Mesodermal cell (in vitro differentiated cells): ENCODE measurements around the gene ERFE.

ENCODE experiments used
- H3K27ac ChIP-seq: 2 replicates; pipeline ENCODE4 v1.7.0; 2013; ENCODE audit warnings: mild to moderate bottlenecking, low read depth, low read length, moderate library complexity; ENCODE audit not compliant: severe bottlenecking
- H3K36me3 ChIP-seq: 2 replicates; pipeline ENCODE4 v1.7.1; 2013; ENCODE audit warnings: mild to moderate bottlenecking, low read length, moderate library complexity; ENCODE audit not compliant: control insufficient read depth, insufficient read depth
- H3K4me1 ChIP-seq: one replicate; pipeline ENCODE4 v1.7.1; 2013; ENCODE audit warnings: mild to moderate bottlenecking, low read length; ENCODE audit not compliant: insufficient read depth, control insufficient read depth, poor library complexity, severe bottlenecking
- H3K4me3 ChIP-seq: 2 replicates; pipeline ENCODE4 v1.7.0; 2013; ENCODE audit warnings: low read length, control low read depth, mild to moderate bottlenecking; ENCODE audit not compliant: insufficient read depth, poor library complexity, severe bottlenecking; ENCODE audit errors: extremely low read depth
- H3K9me3 ChIP-seq: 2 replicates; pipeline ENCODE4 v1.7.1; 2013; ENCODE audit warnings: mild to moderate bottlenecking, low read length, moderate library complexity; ENCODE audit not compliant: control insufficient read depth
- WGBS, 2 experiments: methylation state at CpG; one replicate each; pipeline ENCODE4 v1.1.5; 2013; ENCODE audit warnings: missing lambda C conversion rate in 2 of 2; ENCODE audit not compliant: insufficient coverage in 2 of 2; 5-methylcytosine and 5-hydroxymethylcytosine counted together

Gene ERFE

GRCh38 chr2:238216651-238217184 is 57.9 kb downstream of the ERFE start:
- H3K9me3 ChIP-seq = no peaks in the 10 kb centered on the region
- H3K4me3 ChIP-seq = no peak overlapping the region
- H3K27ac ChIP-seq = no peak overlapping the region
- H3K4me1 ChIP-seq = no peaks in the 10 kb centered on the region
- H3K36me3 ChIP-seq = no peaks in the 10 kb centered on the region
- 92 to 100% methylated on average over 1 to 2 of the region's 2 CpGs for WGBS, 2 experiments
